DOHH2 (cell line): ENCODE measurements around the gene SLC15A4.

Source experiments
- CTCF ChIP-seq: fragments of 200-600 bp; sonication (generic); IDR thresholded peaks from one replicate; pipeline ENCODE4 v1.5.1; 2014; ENCODE audit warnings: antibody characterized with exemption, mild to moderate bottlenecking, low read depth, low read length; ENCODE audit not compliant: poor library complexity, severe bottlenecking
- EZH2phosphoT487 ChIP-seq: fragments of 200-600 bp; sonication (generic); IDR thresholded peaks from 2 replicates; pipeline ENCODE4 v1.6.1; 2017; ENCODE audit warnings: borderline replicate concordance, mild to moderate bottlenecking, antibody characterized with exemption, low read length, moderate library complexity, mixed read lengths

DNA sequence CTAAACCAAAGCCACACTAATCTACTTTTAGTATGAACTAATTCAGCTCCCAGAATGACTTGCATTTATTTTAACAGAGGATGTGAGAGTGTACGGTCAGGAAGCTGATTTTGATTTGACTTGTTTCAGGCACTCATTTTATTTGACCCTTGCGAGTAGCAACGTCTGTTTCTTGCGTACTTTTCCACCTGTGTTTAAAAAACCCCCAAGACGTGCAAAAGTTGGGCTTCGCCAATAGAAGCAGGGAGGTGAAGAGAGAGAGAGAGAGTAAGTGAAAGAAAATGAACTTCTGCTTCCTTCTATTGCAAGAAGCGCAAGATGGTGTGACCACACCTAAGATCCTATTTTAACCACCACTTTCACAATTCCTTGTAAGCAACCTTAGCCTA is 6.7 kb upstream of the SLC15A4 start:
- TF ChIP-seq CTCF (no peak), EZH2phosphoT487 (no peak)
